Measurements from ENCODE around the gene GRIP2.

GRCh38 chr3:14513566-14514322 is 26.4 kb downstream of the GRIP2 start:
- TF ChIP-seq POLR2AphosphoS5 (IDR thresholded peaks at IDR 0.05) (no peak), POLR2A (IDR thresholded peaks at IDR 0.05) (no peak)
